Esophagus (tissue), 2 donors: ENCODE data around the gene TMEM131L. TPM values are rescaled to one million over a fixed set of nuclear protein-coding genes. Genes with fewer than 3 reads are reported as not detected.

Experiments used
- H3K27ac ChIP-seq, 2 donors: one replicate each; pipeline ENCODE4 v1.5.1; 2013; ENCODE audit warnings: low read depth in 2 of 2, mild to moderate bottlenecking in 2 of 2, inconsistent platforms in 1 of 2, low read length in 1 of 2, moderate library complexity in 1 of 2
- H3K27me3 ChIP-seq, 2 donors: one replicate each; pipeline ENCODE4 v1.6.1; 2013; ENCODE audit warnings: low read length in 2 of 2, control low read depth in 1 of 2, mild to moderate bottlenecking in 1 of 2; ENCODE audit not compliant: insufficient read depth in 2 of 2, control insufficient read depth in 1 of 2
- H3K36me3 ChIP-seq, 2 donors: one replicate each; pipeline ENCODE4 v1.6.1; 2013; ENCODE audit warnings: low read length in 1 of 2; ENCODE audit not compliant: control insufficient read depth in 2 of 2, insufficient read depth in 2 of 2
- H3K4me1 ChIP-seq, 2 donors: one replicate each; pipeline ENCODE4 v1.6.1; 2013; ENCODE audit warnings: low read length in 1 of 2; ENCODE audit not compliant: control insufficient read depth in 2 of 2, insufficient read depth in 2 of 2
- H3K4me3 ChIP-seq, 2 donors: one replicate each; pipeline ENCODE4 v1.5.1; 2013; ENCODE audit warnings: low read length in 2 of 2, mild to moderate bottlenecking in 2 of 2, low read depth in 1 of 2, moderate library complexity in 1 of 2
- H3K9me3 ChIP-seq, 2 donors: one replicate each; pipeline ENCODE4 v1.6.1; 2013; ENCODE audit warnings: mild to moderate bottlenecking in 2 of 2, low read depth in 1 of 2, low read length in 1 of 2, moderate library complexity in 1 of 2; ENCODE audit not compliant: control insufficient read depth in 2 of 2, insufficient read depth in 1 of 2
- WGBS, 2 donors: extraction: QIAGEN DNeasy Blood & Tissue Kit; methylation state at CpG; one replicate each; pipeline ENCODE4 v1.1.7; 2013; 5-methylcytosine and 5-hydroxymethylcytosine counted together
- polyA plus RNA-seq, 2 donors: library from polyadenylated mRNA; stranded (reverse); fragments of 200-250 nt; gene quantifications; one replicate each; pipeline ENCODE4 v1.2.3, GENCODE V29; 2013
- donor health status: healthy with polysubstance abuse.
- donor health status: Bipolar disorder and iron deficiency.

Gene TMEM131L
- polyA plus RNA-seq, 2 donors: 3.4 to 4.0 TPM

- WGBS, 2 donors: 87 to 88% methylated on average over 4 of the region's 4 CpGs
- no peaks in the 10 kb centered on the region for H3K27me3 ChIP-seq
- H3K9me3 ChIP-seq: no peaks in the 10 kb centered on the region
- no peak overlapping the region for H3K4me3 ChIP-seq
- no peaks in the 10 kb centered on the region for H3K4me1 ChIP-seq
- no peaks in the 10 kb centered on the region for H3K36me3 ChIP-seq
- no peak overlapping the region for H3K27ac ChIP-seq
Measured at GRCh38 chr4:153579410-153579809, 113.2 kb downstream of the TMEM131L start.

- H3K9me3 ChIP-seq: no peaks in the 10 kb centered on the region
- H3K27ac ChIP-seq: no peak overlapping the region
- H3K4me3 ChIP-seq: no peak overlapping the region
- WGBS, 2 donors: 31 to 43% methylated on average over 1 of the region's 1 CpG
- H3K4me1 ChIP-seq: no peaks in the 10 kb centered on the region
- H3K36me3 ChIP-seq: no peaks in the 10 kb centered on the region
- H3K27me3 ChIP-seq: no peaks in the 10 kb centered on the region
Measured at GRCh38 chr4:153579872-153580271, 113.7 kb downstream of the TMEM131L start.

- Histone ChIP-seq H3K9me3 (no peaks in the 10 kb centered on the region), H3K27me3 (no peaks in the 10 kb centered on the region), H3K27ac (no peak overlapping the region), H3K36me3 (peaks cover 0 to 3% of the 10 kb centered on the region in 2 donors), H3K4me3 (no peak overlapping the region), H3K4me1 (no peaks in the 10 kb centered on the region)
- WGBS, 2 donors: 76 to 82% methylated on average over 2 of the region's 2 CpGs
Measured at GRCh38 chr4:153582954-153583702, 117.0 kb downstream of the TMEM131L start.

- 85 to 89% methylated on average over 7 of the region's 7 CpGs for WGBS, 2 donors
Measured at GRCh38 chr4:153585026-153585425, 118.9 kb downstream of the TMEM131L start.

GRCh38 chr4:153589703-153590595 is 123.8 kb downstream of the TMEM131L start:
- H3K9me3 ChIP-seq: no peaks in the 10 kb centered on the region
- peaks cover 3 to 7% of the 10 kb centered on the region in 2 donors for H3K36me3 ChIP-seq
- H3K27ac ChIP-seq: no peak overlapping the region
- no peaks in the 10 kb centered on the region for H3K27me3 ChIP-seq
- H3K4me3 ChIP-seq: no peak overlapping the region
- no peaks in the 10 kb centered on the region for H3K4me1 ChIP-seq
- 67 to 76% methylated on average over 7 of the region's 7 CpGs for WGBS, 2 donors

More at GRCh38 chr4:153585026-153585425, 118.9 kb downstream of the TMEM131L start:
- H3K4me1 ChIP-seq: no peaks in the 10 kb centered on the region
- no peaks in the 10 kb centered on the region for H3K9me3 ChIP-seq
- no peaks in the 10 kb centered on the region for H3K27me3 ChIP-seq
- no peak overlapping the region for H3K27ac ChIP-seq
- no peak overlapping the region for H3K4me3 ChIP-seq
- peaks cover 0 to 3% of the 10 kb centered on the region in 2 donors for H3K36me3 ChIP-seq

- H3K27ac ChIP-seq: no peak overlapping the region
- no peaks in the 10 kb centered on the region for H3K9me3 ChIP-seq
- no peaks in the 10 kb centered on the region for H3K4me1 ChIP-seq
- no peak overlapping the region for H3K4me3 ChIP-seq
- peaks cover 0 to 7% of the 10 kb centered on the region in 2 donors for H3K36me3 ChIP-seq
- WGBS, 2 donors: 83 to 88% methylated on average over 8 of the region's 8 CpGs
- no peaks in the 10 kb centered on the region for H3K27me3 ChIP-seq
Measured at GRCh38 chr4:153591441-153591840, 125.3 kb downstream of the TMEM131L start.

- H3K36me3 ChIP-seq: peaks cover 0 to 7% of the 10 kb centered on the region in 2 donors
- H3K27ac ChIP-seq: no peak overlapping the region
- H3K4me3 ChIP-seq: no peak overlapping the region
- no peaks in the 10 kb centered on the region for H3K27me3 ChIP-seq
- H3K4me1 ChIP-seq: no peaks in the 10 kb centered on the region
- WGBS, 2 donors: 86 to 92% methylated on average over 2 of the region's 2 CpGs
- no peaks in the 10 kb centered on the region for H3K9me3 ChIP-seq
Measured at GRCh38 chr4:153592064-153592463, 125.9 kb downstream of the TMEM131L start.

- no peak overlapping the region for H3K4me3 ChIP-seq
- WGBS, 2 donors: 94% methylated on average over 5 of the region's 5 CpGs
- H3K27ac ChIP-seq: no peak overlapping the region
- no peaks in the 10 kb centered on the region for H3K9me3 ChIP-seq
- no peaks in the 10 kb centered on the region for H3K4me1 ChIP-seq
- peaks cover under 1 to 7% of the 10 kb centered on the region in 2 donors for H3K36me3 ChIP-seq
- no peaks in the 10 kb centered on the region for H3K27me3 ChIP-seq
Measured at GRCh38 chr4:153593161-153593560, 127.0 kb downstream of the TMEM131L start.

- Histone ChIP-seq H3K27ac (no peak overlapping the region), H3K9me3 (no peaks in the 10 kb centered on the region), H3K36me3 (peaks cover 5 to 10% of the 10 kb centered on the region in 2 donors), H3K4me1 (no peaks in the 10 kb centered on the region), H3K4me3 (no peak overlapping the region), H3K27me3 (no peaks in the 10 kb centered on the region)
- WGBS, 2 donors: 16 to 43% methylated on average over 2 of the region's 2 CpGs
Measured at GRCh38 chr4:153594210-153594609, 128.1 kb downstream of the TMEM131L start.
